Activated CD8-positive, alpha-beta T cell treated with anti-CD3 and anti-CD28 coated beads for 36 hours (primary cell): ENCODE results near the gene ZDHHC18. TPM values are rescaled to one million over a fixed set of nuclear protein-coding genes. Genes with fewer than 3 reads are reported as not detected.

Source experiments
- ATAC-seq: fragments of 200-7000 bp; cut with Tn5 transposase; one replicate; pipeline ENCODE4 v1.10.0; 2021; ENCODE audit warnings: mild to moderate bottlenecking, moderate library complexity
- CTCF ChIA-PET: fragments of 350-600 bp; sonication (Branson Sonifier 250); formaldehyde crosslinking; loops from one replicate; lab custom pipeline; 2021; ENCODE audit warnings: antibody characterized with exemption; lab: Charles Lee
- POLR2A ChIA-PET: fragments of 350-600 bp; sonication (Branson Sonifier 250); formaldehyde crosslinking; loops from one replicate; lab custom pipeline; 2021; ENCODE audit warnings: antibody characterized with exemption; lab: Charles Lee
- DNase-seq: peaks from one replicate; pipeline ENCODE4 v3.0.0-alpha.2; 2020
- H3K27ac Mint-ChIP-seq: one replicate; pipeline ENCODE4 v1.8.0; 2021; ENCODE audit warnings: mild to moderate bottlenecking, mixed read lengths
- H3K27me3 Mint-ChIP-seq: one replicate; pipeline ENCODE4 v1.8.0; 2021; ENCODE audit warnings: mixed read lengths
- H3K36me3 Mint-ChIP-seq: one replicate; pipeline ENCODE4 v1.8.0; 2021; ENCODE audit warnings: low read depth, mixed read lengths
- H3K4me1 Mint-ChIP-seq: one replicate; pipeline ENCODE4 v1.8.0; 2021; ENCODE audit warnings: low read depth, mixed read lengths
- H3K4me3 Mint-ChIP-seq: one replicate; pipeline ENCODE4 v1.8.0; 2021; ENCODE audit warnings: mild to moderate bottlenecking, moderate library complexity, mixed read lengths
- H3K9me3 Mint-ChIP-seq: one replicate; pipeline ENCODE4 v1.8.0; 2021; ENCODE audit warnings: mixed read lengths
- CTCF ChIP-seq: fragments of 200-600 bp; IDR thresholded peaks from one replicate; pipeline ENCODE4 v1.8.0; 2022; ENCODE audit warnings: antibody characterized with exemption, mild to moderate bottlenecking
- intact Hi-C: fragments of 100-400 bp; cut with micrococcal nuclease; formaldehyde crosslinking; loops from one replicate; pipeline ENCODE4 v1.10.0; 2022
- total RNA-seq, 2 experiments: library from RNA; stranded (reverse); gene quantifications; one replicate each; pipeline ENCODE4 v1.2.3, GENCODE V29; 2021

The ZDHHC18 gene
- total RNA-seq, 2 experiments from 2014 or later, result 55.0 to 61.3 TPM

GRCh38 chr1:26853156-26853555 is 26.7 kb downstream of the ZDHHC18 start:
- TF ChIP-seq CTCF, result peak; percentile 76
- Mint-ChIP-seq H3K4me3 (no peak overlapping the region), H3K27me3 (no peaks in the 10 kb centered on the region), H3K27ac (no peak overlapping the region), H3K9me3 (no peaks in the 10 kb centered on the region), H3K4me1 (no peaks in the 10 kb centered on the region), H3K36me3 (peaks cover 47% of the 10 kb centered on the region)
- ChIA-PET POLR2A (no interaction called here), CTCF (interaction anchor here (1.5 kb wide), 1 partner anchor 30 kb away, joined by 3 read pairs; no protein-coding TSS in a partner anchor)
- intact Hi-C loops, result loop anchor here (5.0 kb wide), 1 partner anchor 34 kb away; no protein-coding TSS in a partner anchor
- ATAC-seq (peak; percentile 72), DNase-seq (peak; percentile 82)

- ATAC-seq (no peak), DNase-seq (no peak)
- Mint-ChIP-seq H3K27me3 (no peaks in the 10 kb centered on the region), H3K36me3 (peaks cover 43% of the 10 kb centered on the region), H3K27ac (no peak overlapping the region), H3K4me3 (no peak overlapping the region), H3K4me1 (no peaks in the 10 kb centered on the region), H3K9me3 (no peaks in the 10 kb centered on the region)
- intact Hi-C loops, result loop anchor here (5.0 kb wide), 1 partner anchor 34 kb away; no protein-coding TSS in a partner anchor
- no peak for TF ChIP-seq CTCF
- CTCF ChIA-PET, result interaction anchor here (1.5 kb wide), 1 partner anchor 30 kb away, joined by 3 read pairs; no protein-coding TSS in a partner anchor
- POLR2A ChIA-PET, result no interaction called here
Measured at GRCh38 chr1:26853600-26853999, 27.1 kb downstream of the ZDHHC18 start.

DNA sequence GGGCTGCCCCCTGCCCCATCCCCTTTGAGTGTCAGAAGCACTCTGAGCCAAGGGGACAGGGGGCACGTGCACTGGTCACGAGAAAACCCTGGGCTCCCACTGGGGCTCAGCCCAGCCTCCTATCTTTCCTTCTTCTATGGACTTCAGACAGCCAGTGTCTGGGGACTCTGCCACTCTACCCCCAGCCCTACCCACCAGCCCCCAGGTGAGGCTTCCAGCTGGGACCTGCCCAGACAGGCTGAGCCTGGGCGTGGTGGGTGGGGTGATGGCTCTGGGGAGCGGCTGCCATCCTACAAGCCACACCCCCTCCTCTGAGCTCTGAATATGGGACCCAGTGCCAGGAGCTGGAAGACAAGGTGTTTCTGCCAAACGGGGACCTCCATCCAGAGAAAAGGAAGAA is 28.4 kb downstream of the ZDHHC18 start:
- no peak for TF ChIP-seq CTCF
- H3K36me3 Mint-ChIP-seq, result peaks cover 34% of the 10 kb centered on the region
- no peaks in the 10 kb centered on the region for H3K9me3 Mint-ChIP-seq
- ChIA-PET CTCF (interaction anchor here (1.2 to 2.0 kb wide), 4 partner anchors 21 to 45 kb away, joined by 3 to 6 read pairs (median 4); no protein-coding TSS in a partner anchor), POLR2A (interaction anchor here (1.1 to 2.9 kb wide), 2 partner anchors 10 to 21 kb away, joined by 3 to 13 read pairs; no protein-coding TSS in a partner anchor)
- no peak overlapping the region for H3K4me3 Mint-ChIP-seq
- no peak overlapping the region for H3K27ac Mint-ChIP-seq
- no peaks in the 10 kb centered on the region for H3K4me1 Mint-ChIP-seq
- intact Hi-C loops, result loop anchor here (5.0 kb wide), 1 partner anchor 32 kb away; no protein-coding TSS in a partner anchor
- no peak for ATAC-seq
- no peaks in the 10 kb centered on the region for H3K27me3 Mint-ChIP-seq
- DNase-seq, result no peak

GRCh38 chr1:26855636-26856035 is 29.1 kb downstream of the ZDHHC18 start:
- Mint-ChIP-seq H3K27ac (no peak overlapping the region), H3K9me3 (no peaks in the 10 kb centered on the region), H3K4me3 (no peak overlapping the region), H3K27me3 (no peaks in the 10 kb centered on the region), H3K4me1 (no peaks in the 10 kb centered on the region), H3K36me3 (peaks cover 27% of the 10 kb centered on the region)
- ATAC-seq (no peak), DNase-seq (no peak)
- ChIA-PET POLR2A (interaction anchor here (0.7 to 2.9 kb wide), 4 partner anchors 9 to 26 kb away, joined by 3 to 13 read pairs (median 4); no protein-coding TSS in a partner anchor), CTCF (interaction anchor here (1.2 to 2.0 kb wide), 4 partner anchors 10 to 46 kb away, joined by 3 to 7 read pairs (median 6); no protein-coding TSS in a partner anchor)
- intact Hi-C loops, result no loop called here
- TF ChIP-seq CTCF, result no peak

DNA sequence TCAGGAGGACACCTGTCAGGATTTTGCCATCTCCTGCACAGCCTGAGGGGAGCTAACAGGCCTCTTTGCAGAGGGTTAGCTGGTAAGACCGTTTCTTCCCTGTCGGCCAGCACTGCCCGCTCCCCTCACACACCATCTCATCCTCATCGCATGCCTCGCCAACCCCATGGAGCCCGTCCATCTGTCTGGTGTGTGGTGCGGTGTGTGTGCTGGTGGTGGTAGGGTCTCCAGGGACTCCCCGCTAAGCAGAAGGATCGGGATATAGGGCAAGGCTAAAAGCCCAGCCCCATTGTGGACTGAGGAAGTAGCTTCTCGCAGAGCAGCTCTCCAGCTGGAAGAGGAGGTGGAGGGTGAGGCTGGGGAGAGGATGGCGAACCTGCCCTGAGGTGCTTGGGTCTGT is 29.7 kb downstream of the ZDHHC18 start:
- Mint-ChIP-seq H3K27me3 (no peaks in the 10 kb centered on the region), H3K36me3 (peaks cover 27% of the 10 kb centered on the region), H3K27ac (no peak overlapping the region), H3K4me1 (no peaks in the 10 kb centered on the region), H3K4me3 (no peak overlapping the region), H3K9me3 (no peaks in the 10 kb centered on the region)
- TF ChIP-seq CTCF, result no peak
- DNase-seq, result no peak
- ChIA-PET CTCF (interaction anchor here (1.4 to 2.0 kb wide), 3 partner anchors 9 to 23 kb away, joined by 5 to 7 read pairs (median 6); no protein-coding TSS in a partner anchor), POLR2A (interaction anchor here (0.7 to 2.9 kb wide), 6 partner anchors 9 to 35 kb away, joined by 3 to 13 read pairs (median 4); no protein-coding TSS in a partner anchor)
- intact Hi-C loops, result no loop called here
- no peak for ATAC-seq
